ENCODE data around the gene ADAMTS17. TPM values are rescaled to one million over a fixed set of nuclear protein-coding genes. Genes with fewer than 3 reads are reported as not detected.

Gene ADAMTS17
- total RNA-seq, 1 experiment from 2014 or later: 7.7 TPM

GRCh38 chr15:100187677-100188076 lies 154.1 kb downstream of the ADAMTS17 start:
- BruUV-seq (replicated peaks): no TSS peak
- DNase-seq (ENCODE audit: unreplicated experiment): no peak
- Mint-ChIP-seq H3K4me3 (ENCODE audit: unreplicated experiment) (no peak overlapping the region), H3K9me3 (ENCODE audit: unreplicated experiment) (no peaks in the 10 kb centered on the region), H3K27ac (ENCODE audit: low read depth, unreplicated experiment) (no peak overlapping the region), H3K36me3 (ENCODE audit: insufficient read depth, unreplicated experiment) (no peaks in the 10 kb centered on the region), H3K27me3 (ENCODE audit: insufficient read depth, unreplicated experiment) (no peaks in the 10 kb centered on the region), H3K4me1 (ENCODE audit: insufficient read depth, unreplicated experiment) (no peaks in the 10 kb centered on the region)
- POLR2A ChIA-PET: no interaction called here
- TF ChIP-seq CTCF (IDR thresholded peaks at IDR 0.05; ENCODE audit: unreplicated experiment): no peak
- CTCF ChIA-PET: no interaction called here
- intact Hi-C loops (cut with micrococcal nuclease): no loop called here

GRCh38 chr15:100186960-100187359 lies 154.8 kb downstream of the ADAMTS17 start:
- no peak overlapping the region for H3K27ac Mint-ChIP-seq (ENCODE audit: low read depth, unreplicated experiment)
- H3K9me3 Mint-ChIP-seq (ENCODE audit: unreplicated experiment): no peaks in the 10 kb centered on the region
- no peaks in the 10 kb centered on the region for H3K4me1 Mint-ChIP-seq (ENCODE audit: insufficient read depth, unreplicated experiment)
- H3K27me3 Mint-ChIP-seq (ENCODE audit: insufficient read depth, unreplicated experiment): no peaks in the 10 kb centered on the region
- no peak for TF ChIP-seq CTCF (IDR thresholded peaks at IDR 0.05; ENCODE audit: unreplicated experiment)
- no TSS peak for BruUV-seq (replicated peaks)
- H3K4me3 Mint-ChIP-seq (ENCODE audit: unreplicated experiment): no peak overlapping the region
- DNase-seq (ENCODE audit: unreplicated experiment): no peak
- intact Hi-C loops (cut with micrococcal nuclease): no loop called here
- POLR2A ChIA-PET: no interaction called here
- no peaks in the 10 kb centered on the region for H3K36me3 Mint-ChIP-seq (ENCODE audit: insufficient read depth, unreplicated experiment)
- CTCF ChIA-PET: interaction anchor here (1.0 kb wide), 1 partner anchor 151 kb away, joined by 4 read pairs; no protein-coding TSS in a partner anchor

GRCh38 chr15:100186366-100186765 lies 155.4 kb downstream of the ADAMTS17 start:
- ChIA-PET POLR2A (no interaction called here), CTCF (interaction anchor here (1.0 kb wide), 1 partner anchor 152 kb away, joined by 4 read pairs; no protein-coding TSS in a partner anchor)
- Mint-ChIP-seq H3K4me1 (ENCODE audit: insufficient read depth, unreplicated experiment) (no peaks in the 10 kb centered on the region), H3K27me3 (ENCODE audit: insufficient read depth, unreplicated experiment) (no peaks in the 10 kb centered on the region), H3K9me3 (ENCODE audit: unreplicated experiment) (no peaks in the 10 kb centered on the region), H3K4me3 (ENCODE audit: unreplicated experiment) (no peak overlapping the region), H3K27ac (ENCODE audit: low read depth, unreplicated experiment) (no peak overlapping the region), H3K36me3 (ENCODE audit: insufficient read depth, unreplicated experiment) (no peaks in the 10 kb centered on the region)
- no TSS peak for BruUV-seq (replicated peaks)
- no peak for TF ChIP-seq CTCF (IDR thresholded peaks at IDR 0.05; ENCODE audit: unreplicated experiment)
- no peak for DNase-seq (ENCODE audit: unreplicated experiment)
- intact Hi-C loops (cut with micrococcal nuclease): no loop called here

GRCh38 chr15:100183921-100184495 lies 157.8 kb downstream of the ADAMTS17 start:
- BruUV-seq (replicated peaks): no TSS peak
- H3K4me3 Mint-ChIP-seq (ENCODE audit: unreplicated experiment): no peak overlapping the region
- no peaks in the 10 kb centered on the region for H3K4me1 Mint-ChIP-seq (ENCODE audit: insufficient read depth, unreplicated experiment)
- no peak overlapping the region for H3K27ac Mint-ChIP-seq (ENCODE audit: low read depth, unreplicated experiment)
- H3K27me3 Mint-ChIP-seq (ENCODE audit: insufficient read depth, unreplicated experiment): no peaks in the 10 kb centered on the region
- intact Hi-C loops (cut with micrococcal nuclease): no loop called here
- H3K9me3 Mint-ChIP-seq (ENCODE audit: unreplicated experiment): peaks cover 12% of the 10 kb centered on the region
- no peak for TF ChIP-seq CTCF (IDR thresholded peaks at IDR 0.05; ENCODE audit: unreplicated experiment)
- POLR2A ChIA-PET: no interaction called here
- CTCF ChIA-PET: no interaction called here
- H3K36me3 Mint-ChIP-seq (ENCODE audit: insufficient read depth, unreplicated experiment): no peaks in the 10 kb centered on the region
- no peak for DNase-seq (ENCODE audit: unreplicated experiment)

All from MCF 10A (cell line).